BLaER1 (cell line): ENCODE data around the gene PRPF8.

ENCODE experiments used
- H3K27ac ChIP-seq: shearing (Covaris generic); formaldehyde crosslinking; 2 replicates; pipeline ENCODE4 v1.8.1; 2022
- H3K27me3 ChIP-seq: shearing (Covaris generic); formaldehyde crosslinking; 2 replicates; pipeline ENCODE4 v1.8.1; 2022
- H3K36me3 ChIP-seq: shearing (Covaris generic); formaldehyde crosslinking; 2 replicates; pipeline ENCODE4 v1.8.1; 2022
- H3K4me1 ChIP-seq: shearing (Covaris generic); formaldehyde crosslinking; 2 replicates; pipeline ENCODE4 v1.8.1; 2022
- H3K4me2 ChIP-seq: shearing (Covaris generic); formaldehyde crosslinking; 2 replicates; pipeline ENCODE4 v1.8.1; 2022
- H3K4me3 ChIP-seq: shearing (Covaris generic); formaldehyde crosslinking; 2 replicates; pipeline ENCODE4 v1.8.1; 2022
- H3K9ac ChIP-seq: shearing (Covaris generic); formaldehyde crosslinking; 2 replicates; pipeline ENCODE4 v1.8.1; 2022
- H3K9me3 ChIP-seq: shearing (Covaris generic); formaldehyde crosslinking; 2 replicates; pipeline ENCODE4 v1.8.1; 2022
- H4K20me1 ChIP-seq: shearing (Covaris generic); formaldehyde crosslinking; 2 replicates; pipeline ENCODE4 v1.8.1; 2022
- Cebpa-rat ChIP-seq: shearing (Covaris generic); IDR thresholded peaks from 2 replicates; pipeline ENCODE4 v1.8.1; 2022

PRPF8 gene

GRCh38 chr17:1620486-1620885 is 64.2 kb downstream of the PRPF8 start:
- H3K27ac ChIP-seq = peak overlapping the region; percentile 45
- H3K9ac ChIP-seq = peak overlapping the region; percentile 19; the same call in 1 of the 2 replicates
- H3K4me1 ChIP-seq = peaks cover 67% of the 10 kb centered on the region
- H3K4me3 ChIP-seq = no peak overlapping the region
- H3K4me2 ChIP-seq = peak overlapping the region; percentile 40; the same call in 1 of the 2 replicates
- H3K36me3 ChIP-seq = no peaks in the 10 kb centered on the region
- no peaks in the 10 kb centered on the region for H3K27me3 ChIP-seq
- H3K9me3 ChIP-seq = no peaks in the 10 kb centered on the region
- TF ChIP-seq Cebpa-rat = no peak
- no peaks in the 10 kb centered on the region for H4K20me1 ChIP-seq

GRCh38 chr17:1617620-1618174 is 67.0 kb downstream of the PRPF8 start:
- peaks cover 5% of the 10 kb centered on the region; the same call in 1 of the 2 replicates for H3K36me3 ChIP-seq
- no peaks in the 10 kb centered on the region for H4K20me1 ChIP-seq
- H3K4me3 ChIP-seq = peak overlapping the region; percentile 3; the same call in 1 of the 2 replicates
- peak overlapping the region; percentile 72 for H3K4me2 ChIP-seq
- H3K27ac ChIP-seq = peak overlapping the region; percentile 59
- H3K27me3 ChIP-seq = no peaks in the 10 kb centered on the region
- TF ChIP-seq Cebpa-rat = no peak
- peak overlapping the region; percentile 32; the same call in 1 of the 2 replicates for H3K9ac ChIP-seq
- H3K4me1 ChIP-seq = peaks cover 74% of the 10 kb centered on the region
- H3K9me3 ChIP-seq = no peaks in the 10 kb centered on the region

GRCh38 chr17:1616101-1616500 is 68.6 kb downstream of the PRPF8 start:
- H3K9me3 ChIP-seq = no peaks in the 10 kb centered on the region
- H3K9ac ChIP-seq = no peak overlapping the region
- H4K20me1 ChIP-seq = no peaks in the 10 kb centered on the region
- H3K27me3 ChIP-seq = no peaks in the 10 kb centered on the region
- peaks cover 83% of the 10 kb centered on the region for H3K4me1 ChIP-seq
- peak overlapping the region; percentile 59; the same call in 1 of the 2 replicates for H3K27ac ChIP-seq
- H3K4me2 ChIP-seq = no peak overlapping the region
- H3K36me3 ChIP-seq = peaks cover 11% of the 10 kb centered on the region; the same call in 1 of the 2 replicates
- no peak for TF ChIP-seq Cebpa-rat
- no peak overlapping the region for H3K4me3 ChIP-seq

- H3K4me1 ChIP-seq = peaks cover 60% of the 10 kb centered on the region
Observed at GRCh38 chr17:1612400-1612799, 72.3 kb downstream of the PRPF8 start.

GRCh38 chr17:1611715-1612114 is 73.0 kb downstream of the PRPF8 start:
- Histone ChIP-seq H3K9ac (no peak overlapping the region), H3K4me1 (peaks cover 60% of the 10 kb centered on the region), H3K4me3 (no peak overlapping the region), H3K27me3 (no peaks in the 10 kb centered on the region), H4K20me1 (no peaks in the 10 kb centered on the region), H3K4me2 (peak overlapping the region; percentile 38), H3K36me3 (peaks cover 11% of the 10 kb centered on the region; the same call in 1 of the 2 replicates), H3K27ac (0 out of 2 replicates have a peak overlapping the region, but pooled peaks have one; percentile 1), H3K9me3 (no peaks in the 10 kb centered on the region)
- TF ChIP-seq Cebpa-rat = no peak

More at GRCh38 chr17:1612400-1612799, 72.3 kb downstream of the PRPF8 start:
- Histone ChIP-seq H3K27me3 (no peaks in the 10 kb centered on the region), H3K4me2 (peak overlapping the region; percentile 38), H3K9ac (no peak overlapping the region), H3K4me3 (no peak overlapping the region), H3K36me3 (peaks cover 11% of the 10 kb centered on the region; the same call in 1 of the 2 replicates), H3K27ac (0 out of 2 replicates have a peak overlapping the region, but pooled peaks have one; percentile 1), H3K9me3 (no peaks in the 10 kb centered on the region), H4K20me1 (no peaks in the 10 kb centered on the region)
- TF ChIP-seq Cebpa-rat = no peak

GRCh38 chr17:1608676-1609075 is 76.0 kb downstream of the PRPF8 start:
- no peak for TF ChIP-seq Cebpa-rat
- Histone ChIP-seq H3K36me3 (peaks cover 11% of the 10 kb centered on the region; the same call in 1 of the 2 replicates), H3K27me3 (no peaks in the 10 kb centered on the region), H4K20me1 (no peaks in the 10 kb centered on the region), H3K4me3 (no peak overlapping the region), H3K4me1 (peaks cover 55% of the 10 kb centered on the region), H3K9me3 (no peaks in the 10 kb centered on the region), H3K9ac (no peak overlapping the region), H3K27ac (no peak overlapping the region), H3K4me2 (no peak overlapping the region)

GRCh38 chr17:1607971-1608320 is 76.7 kb downstream of the PRPF8 start:
- Histone ChIP-seq H3K4me2 (peak overlapping the region; percentile 85), H3K4me3 (no peak overlapping the region), H3K27ac (no peak overlapping the region), H3K4me1 (peaks cover 51% of the 10 kb centered on the region), H3K27me3 (no peaks in the 10 kb centered on the region), H3K9me3 (no peaks in the 10 kb centered on the region), H4K20me1 (no peaks in the 10 kb centered on the region), H3K36me3 (peaks cover 7% of the 10 kb centered on the region; the same call in 1 of the 2 replicates), H3K9ac (0 out of 2 replicates have a peak overlapping the region, but pooled peaks have one; percentile 12)
- TF ChIP-seq Cebpa-rat = no peak

- H3K36me3 ChIP-seq = peaks cover 10% of the 10 kb centered on the region
- H3K4me3 ChIP-seq = no peak overlapping the region
- H3K4me1 ChIP-seq = peaks cover 36% of the 10 kb centered on the region
- H3K27me3 ChIP-seq = no peaks in the 10 kb centered on the region
- H4K20me1 ChIP-seq = no peaks in the 10 kb centered on the region
- peak overlapping the region; percentile 85 for H3K4me2 ChIP-seq
- peak overlapping the region; percentile 75 for H3K27ac ChIP-seq
- H3K9ac ChIP-seq = peak overlapping the region; percentile 48; the same call in 1 of the 2 replicates
- H3K9me3 ChIP-seq = peaks cover 11% of the 10 kb centered on the region
- TF ChIP-seq Cebpa-rat = no peak
Observed at GRCh38 chr17:1606352-1606985, 78.2 kb downstream of the PRPF8 start.

GRCh38 chr17:1605681-1606351 is 78.9 kb downstream of the PRPF8 start:
- Histone ChIP-seq H3K4me3 (no peak overlapping the region), H3K27me3 (no peaks in the 10 kb centered on the region), H3K9ac (no peak overlapping the region), H4K20me1 (no peaks in the 10 kb centered on the region), H3K27ac (peak overlapping the region; percentile 75), H3K36me3 (peaks cover 17% of the 10 kb centered on the region), H3K4me2 (peak overlapping the region; percentile 85; the same call in 1 of the 2 replicates), H3K9me3 (peaks cover 17% of the 10 kb centered on the region), H3K4me1 (peaks cover 31% of the 10 kb centered on the region)
- no peak for TF ChIP-seq Cebpa-rat
